ENCODE data around the gene ERCC5.

ERCC5 gene

GRCh38 chr13:102845630-102846260, at the start of gene ERCC5:
ERCC5 (plus strand) TSS chr13:102846032; CDS start chr13:102846267, 235 bp downstream.
- DNase-seq: peak; percentile 94

- DNase-seq: peak; percentile 26
Observed at GRCh38 chr13:102798581-102799425, 47.0 kb upstream of the ERCC5 start, which contains the start of the genes BIVM and POGLUT2. BIVM (plus strand) TSS chr13:102799119; CDS start chr13:102807268, 8,149 bp downstream. POGLUT2 (minus strand) TSS chr13:102798976; CDS start chr13:102798670, 306 bp downstream.

- no peak for DNase-seq
Observed at GRCh38 chr13:102799426-102800144, 46.2 kb upstream of the ERCC5 start.

- peak; percentile 66 for DNase-seq
Observed at GRCh38 chr13:102800145-102801041, 45.4 kb upstream of the ERCC5 start.

GRCh38 chr13:102805680-102806079, 40.2 kb upstream of the ERCC5 start:
- DNase-seq: no peak

- DNase-seq: no peak
Observed at GRCh38 chr13:102807699-102808098, 38.1 kb upstream of the ERCC5 start.

DNA sequence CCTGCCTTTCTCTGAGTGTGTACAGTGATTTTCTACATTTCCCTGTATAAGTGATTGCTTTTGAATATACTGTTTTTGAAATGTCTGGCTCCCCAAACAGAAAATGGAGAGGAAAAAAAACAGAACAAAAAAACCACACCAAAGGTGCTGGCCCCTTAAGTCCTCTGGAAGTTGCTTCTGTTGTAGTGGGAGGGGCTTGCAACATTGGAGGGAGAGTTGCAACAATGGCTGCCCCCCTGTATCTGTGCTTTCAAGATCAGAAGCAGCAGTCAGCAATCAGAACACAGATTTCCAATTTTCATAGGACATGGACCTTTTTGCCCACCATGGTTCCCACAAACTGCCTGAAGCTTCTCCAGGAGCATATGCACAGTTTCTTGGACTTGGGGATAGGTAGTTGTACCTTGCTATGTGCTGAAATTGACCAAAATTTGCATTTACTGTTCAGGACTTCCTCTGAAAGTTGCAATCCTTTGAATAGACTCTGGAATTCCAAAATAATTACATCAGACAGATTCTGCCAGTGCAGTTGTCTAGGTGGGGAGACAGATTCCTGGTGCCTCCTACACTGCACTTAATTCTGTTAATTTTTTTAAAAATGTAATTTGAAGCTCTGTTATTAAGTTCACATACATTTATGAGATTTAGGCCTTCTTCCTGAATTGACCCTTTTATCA, 33.1 kb upstream of the ERCC5 start:
- no peak for DNase-seq

DNA sequence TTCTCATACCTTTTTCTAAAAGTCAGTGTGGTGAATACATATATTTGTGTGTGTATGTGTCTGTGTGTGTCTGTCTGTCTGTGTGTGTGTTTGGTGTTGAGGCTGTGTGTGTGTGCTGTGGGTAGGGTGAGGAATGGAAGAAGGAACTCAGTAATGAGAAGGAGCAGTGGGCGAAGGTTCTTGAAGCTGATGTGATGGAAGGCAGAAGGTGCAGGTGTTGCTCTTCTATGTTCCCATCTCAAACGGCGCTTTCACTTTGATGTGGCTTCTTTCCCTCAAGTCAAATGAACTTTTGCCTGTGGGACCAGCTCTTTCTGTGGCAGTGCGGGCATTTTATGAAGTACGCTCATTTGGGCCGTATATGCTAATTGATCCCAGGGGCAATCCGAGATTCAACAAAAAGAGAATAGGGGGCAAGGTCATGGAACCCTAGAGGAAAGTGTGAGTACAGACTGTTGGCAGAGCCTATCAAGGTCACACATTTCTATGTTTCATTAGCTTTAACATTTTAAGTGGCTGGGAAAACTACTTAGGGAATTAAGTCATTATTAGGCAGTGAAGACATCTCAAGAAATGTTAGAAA, 31.7 kb upstream of the ERCC5 start:
- no peak for DNase-seq

DNA sequence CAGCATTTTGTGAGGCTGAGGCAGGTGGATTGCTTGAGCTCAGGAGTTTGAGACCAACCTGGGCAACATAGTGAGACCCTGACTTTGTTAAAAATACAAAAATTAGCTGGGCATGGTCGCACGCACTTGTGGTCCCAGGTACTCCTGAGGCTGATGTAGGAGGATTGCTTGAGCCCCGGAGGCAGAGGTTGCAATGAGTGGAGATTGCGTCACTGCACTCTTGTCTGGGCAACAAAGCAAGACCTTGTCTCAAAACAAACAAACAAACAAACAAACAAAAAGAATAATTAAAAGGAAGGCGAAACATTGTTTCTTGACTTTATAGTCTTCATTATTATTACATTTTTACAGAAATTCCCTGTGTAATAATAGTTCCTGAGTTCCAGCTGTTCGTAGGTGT, 31.0 kb upstream of the ERCC5 start:
- DNase-seq: no peak

DNA sequence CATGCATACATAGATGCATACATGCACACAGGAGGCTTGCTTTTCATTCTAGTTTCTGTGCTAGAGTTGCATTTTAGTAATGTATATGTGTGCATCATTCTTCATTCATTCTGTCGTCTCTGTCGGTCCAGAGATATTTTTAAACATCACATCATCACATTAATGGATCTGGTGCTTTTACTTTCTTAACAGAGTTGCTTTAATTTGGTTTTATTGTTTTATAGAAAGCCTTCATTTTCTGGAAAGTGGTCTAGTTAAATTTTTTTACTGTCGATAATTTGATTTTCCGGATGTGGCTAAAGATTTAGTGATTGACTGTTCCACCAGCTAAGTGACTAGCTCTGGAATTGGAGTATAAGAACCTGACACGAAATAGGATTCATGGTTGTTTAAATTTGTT, 30.0 kb upstream of the ERCC5 start:
- no peak for DNase-seq

GRCh38 chr13:102816708-102817107, 29.1 kb upstream of the ERCC5 start:
- DNase-seq: no peak

DNA sequence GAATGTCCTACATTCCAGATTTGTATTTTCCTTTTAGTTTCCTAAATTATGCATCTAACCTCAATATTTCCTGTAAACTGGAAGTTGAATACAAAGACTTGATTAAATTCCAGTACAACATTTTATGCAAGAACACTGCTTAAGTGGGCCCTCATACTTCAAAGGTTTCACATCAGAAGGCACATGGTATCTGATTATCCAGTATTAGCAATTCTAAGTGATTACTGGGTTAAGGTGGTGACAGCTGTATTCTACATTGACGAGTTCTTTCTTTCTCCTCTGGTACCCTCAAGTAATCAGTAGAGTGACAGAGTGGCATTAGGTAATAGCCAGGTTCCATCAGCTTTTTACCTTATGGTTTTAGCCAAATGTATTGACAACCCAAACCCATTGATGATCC, 28.6 kb upstream of the ERCC5 start:
- no peak for DNase-seq

DNA sequence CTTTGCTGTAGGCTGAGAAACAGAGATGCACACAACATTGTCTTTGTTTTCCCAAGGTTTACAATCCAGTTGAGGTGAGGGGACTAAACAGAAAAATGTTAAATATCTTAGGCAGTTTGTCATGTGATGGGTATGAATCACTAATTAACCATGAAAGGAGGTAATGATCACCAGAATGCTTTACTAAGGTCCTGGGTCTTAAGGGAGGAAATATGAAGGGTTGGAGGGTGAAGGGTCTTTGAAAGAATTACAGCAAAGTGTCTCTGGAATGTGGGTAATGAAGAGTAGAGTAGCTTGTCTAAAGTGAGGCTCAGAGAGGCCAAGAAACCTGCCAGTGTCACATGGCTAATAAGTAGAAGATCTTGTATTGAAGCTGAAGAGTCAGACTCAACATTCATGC, 27.9 kb upstream of the ERCC5 start:
- DNase-seq: no peak

DNA sequence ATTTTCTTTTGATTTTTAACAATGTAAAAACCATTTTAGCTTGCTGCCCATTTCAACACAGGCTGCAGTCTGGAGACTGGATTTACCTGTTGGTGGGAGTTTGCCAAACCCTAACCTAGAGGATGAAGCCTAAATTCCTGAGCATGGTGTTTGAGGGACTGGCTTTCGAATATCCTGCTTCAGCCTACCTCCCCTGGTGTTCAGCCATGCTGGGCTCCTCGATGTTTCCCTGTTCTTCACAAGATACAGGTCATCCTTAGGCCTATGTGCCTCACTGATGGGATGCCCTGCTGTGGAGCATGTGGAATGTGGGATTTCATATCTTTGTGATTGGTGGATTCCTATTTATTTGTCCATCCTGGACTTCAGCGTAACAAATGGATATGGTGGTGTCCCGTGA, 20.4 kb upstream of the ERCC5 start:
- no peak for DNase-seq

GRCh38 chr13:102825921-102826706, 19.7 kb upstream of the ERCC5 start:
- DNase-seq: no peak

DNA sequence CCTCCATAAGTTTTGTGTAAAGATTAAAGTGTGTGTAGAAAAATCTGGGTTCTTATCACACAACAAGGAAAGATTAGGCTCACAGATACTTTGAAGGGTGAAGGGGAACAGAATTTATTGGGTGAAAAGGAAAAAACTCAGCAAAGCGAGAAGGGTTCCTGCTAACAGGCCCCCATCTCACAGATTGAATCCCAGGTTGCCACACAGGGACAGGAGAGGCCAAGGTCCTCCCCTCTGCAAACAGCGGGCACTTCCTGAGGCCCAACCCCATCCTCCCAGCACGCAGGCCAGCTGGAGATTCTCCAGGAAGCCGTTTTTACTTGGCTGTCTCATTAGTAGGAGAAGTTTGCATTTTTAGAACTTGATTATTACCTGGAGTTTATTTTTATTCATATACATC, 15.2 kb upstream of the ERCC5 start:
- DNase-seq: no peak

GRCh38 chr13:102836471-102836870, 9.4 kb upstream of the ERCC5 start:
- no peak for DNase-seq

DNA sequence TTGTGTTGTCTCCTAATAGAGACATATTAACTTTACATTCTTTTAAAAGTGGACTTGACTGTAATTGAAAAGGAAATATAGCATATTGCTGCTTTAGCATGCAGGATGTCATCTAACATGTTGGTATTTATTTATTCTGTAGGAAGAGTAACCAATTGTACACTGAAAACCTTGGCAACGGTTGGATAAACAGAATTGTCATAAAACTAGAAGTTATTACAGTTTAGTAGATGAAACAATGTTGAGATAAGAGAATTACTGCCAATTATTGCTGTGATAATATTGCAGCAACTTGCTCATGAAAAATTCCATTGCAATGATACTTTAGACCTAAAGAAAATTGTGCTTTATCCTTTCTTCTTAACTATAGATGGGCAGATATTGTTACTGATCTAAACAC, 7.6 kb upstream of the ERCC5 start:
- no peak for DNase-seq

DNA sequence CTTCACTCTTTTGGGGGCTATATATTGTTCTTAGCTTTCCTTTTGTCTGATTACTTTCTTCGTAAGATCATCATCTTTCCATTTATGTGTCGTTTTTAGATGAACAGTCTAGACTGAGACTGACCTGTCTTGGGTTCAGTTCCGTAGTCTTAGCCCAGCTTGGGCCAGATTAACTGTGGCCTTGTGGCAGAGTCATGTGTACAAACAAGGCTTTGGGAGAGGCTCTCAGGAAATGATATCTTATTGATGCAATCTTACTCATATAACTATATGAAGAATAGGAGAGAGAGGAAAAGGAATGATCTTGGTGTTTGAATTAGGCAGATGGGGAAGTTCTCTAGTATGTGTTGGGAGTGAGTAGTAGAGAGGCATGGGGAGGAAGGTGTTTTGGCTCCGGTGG, 6.8 kb upstream of the ERCC5 start:
- no peak for DNase-seq

- no peak for DNase-seq
Observed at GRCh38 chr13:102839462-102839861, 6.4 kb upstream of the ERCC5 start.

- no peak for DNase-seq
Observed at GRCh38 chr13:102845289-102845629, 573 bp upstream of the ERCC5 start.

Data from activated CD4-positive, alpha-beta T cell treated with anti-CD3 and anti-CD28 coated beads for 1 hour (primary cell).